H9 (cell line): ENCODE measurements around the gene CASP10. TPM values are rescaled to one million over a fixed set of nuclear protein-coding genes. Genes with fewer than 3 reads are reported as not detected.

Experiments used
- DNase-seq: peaks from one replicate; pipeline ENCODE4 v3.0.0-alpha.2; 2017
- H2AFZ ChIP-seq: one replicate; pipeline ENCODE4 v1.6.1; 2013; ENCODE audit warnings: mild to moderate bottlenecking, low read length, control low read depth, moderate library complexity
- H2AK5ac ChIP-seq: 2 replicates; pipeline ENCODE4 v1.6.1; 2013; ENCODE audit warnings: low read length, control low read depth, mixed read lengths; ENCODE audit not compliant: insufficient read length
- H2BK120ac ChIP-seq: one replicate; pipeline ENCODE4 v1.6.1; 2013; ENCODE audit warnings: low read depth, mild to moderate bottlenecking, low read length, control low read depth, inconsistent platforms; ENCODE audit not compliant: poor library complexity, severe bottlenecking
- H2BK12ac ChIP-seq: 2 replicates; pipeline ENCODE4 v1.6.1; 2013; ENCODE audit warnings: low read length, control low read depth, mixed read lengths, low read depth; ENCODE audit not compliant: insufficient read length
- H2BK15ac ChIP-seq: 2 replicates; pipeline ENCODE4 v1.6.1; 2013; ENCODE audit warnings: low read depth, low read length, control low read depth
- H2BK20ac ChIP-seq: one replicate; pipeline ENCODE4 v1.6.1; 2013; ENCODE audit warnings: low read depth, mild to moderate bottlenecking, low read length, control low read depth, inconsistent platforms; ENCODE audit not compliant: poor library complexity, severe bottlenecking
- H2BK5ac ChIP-seq: 2 replicates; pipeline ENCODE4 v1.6.1; 2013; ENCODE audit warnings: low read length, control low read depth, mixed read lengths; ENCODE audit not compliant: insufficient read length
- H3K14ac ChIP-seq: 2 replicates; pipeline ENCODE4 v1.6.1; 2013; ENCODE audit warnings: low read length, control low read depth; ENCODE audit not compliant: insufficient read depth
- H3K18ac ChIP-seq: 2 replicates; pipeline ENCODE4 v1.6.1; 2013; ENCODE audit warnings: low read depth, mild to moderate bottlenecking, mixed read lengths, low read length, control low read depth; ENCODE audit not compliant: insufficient read length
- H3K23ac ChIP-seq: 2 replicates; pipeline ENCODE4 v1.6.1; 2013; ENCODE audit warnings: low read length, control low read depth, mixed read lengths, low read depth; ENCODE audit not compliant: insufficient read length
- H3K23me2 ChIP-seq: 2 replicates; pipeline ENCODE4 v1.6.1; 2013; ENCODE audit warnings: low read depth, mild to moderate bottlenecking, mixed read lengths, low read length, control low read depth; ENCODE audit not compliant: insufficient read length, poor library complexity, severe bottlenecking
- H3K27ac ChIP-seq: 2 replicates; pipeline ENCODE4 v1.5.1; 2013; ENCODE audit warnings: low read length, control low read depth, mixed read lengths, low read depth; ENCODE audit not compliant: insufficient read length
- H3K27me3 ChIP-seq: 2 replicates; pipeline ENCODE4 v1.6.1; 2013; ENCODE audit warnings: low read length, control low read depth, inconsistent platforms; ENCODE audit not compliant: insufficient read depth
- H3K4ac ChIP-seq: 2 replicates; pipeline ENCODE4 v1.6.1; 2013; ENCODE audit warnings: low read depth, mild to moderate bottlenecking, control low read depth, inconsistent platforms, low read length, moderate library complexity
- H3K4me1 ChIP-seq: 2 replicates; pipeline ENCODE4 v1.6.1; 2013; ENCODE audit warnings: low read length, control low read depth, inconsistent platforms; ENCODE audit not compliant: insufficient read depth
- H3K4me2 ChIP-seq: 2 replicates; pipeline ENCODE4 v1.6.1; 2013; ENCODE audit warnings: low read length, control low read depth, mixed read lengths; ENCODE audit not compliant: insufficient read length, insufficient read depth
- H3K56ac ChIP-seq: 2 replicates; pipeline ENCODE4 v1.6.1; 2013; ENCODE audit warnings: low read depth, mild to moderate bottlenecking, mixed read lengths, low read length, control low read depth; ENCODE audit not compliant: insufficient read length
- H3K79me1 ChIP-seq: 2 replicates; pipeline ENCODE4 v1.6.1; 2013; ENCODE audit warnings: low read depth, mild to moderate bottlenecking, moderate library complexity, low read length, control low read depth, inconsistent platforms; ENCODE audit not compliant: insufficient read depth, poor library complexity, severe bottlenecking
- H3K79me2 ChIP-seq: 2 replicates; pipeline ENCODE4 v1.6.1; 2013; ENCODE audit warnings: low read length, control low read depth, inconsistent platforms; ENCODE audit not compliant: insufficient read depth
- H3K9ac ChIP-seq: 2 replicates; pipeline ENCODE4 v1.6.1; 2013; ENCODE audit warnings: low read length, control low read depth, mixed read lengths; ENCODE audit not compliant: insufficient read length; ENCODE audit errors: extremely low read depth
- H3K9me3 ChIP-seq: one replicate; pipeline ENCODE4 v1.6.1; 2013; ENCODE audit warnings: low read depth, low read length, inconsistent platforms; ENCODE audit not compliant: control insufficient read depth
- H3T11ph ChIP-seq: one replicate; pipeline ENCODE4 v1.6.1; 2013; ENCODE audit warnings: mild to moderate bottlenecking, low read length, control low read depth, inconsistent platforms
- H4K20me1 ChIP-seq: one replicate; pipeline ENCODE4 v1.6.1; 2013; ENCODE audit not compliant: control insufficient read depth, insufficient read length, insufficient read depth
- H4K5ac ChIP-seq: 2 replicates; pipeline ENCODE4 v1.6.1; 2013; ENCODE audit warnings: low read depth, mild to moderate bottlenecking, mixed read lengths, low read length, control low read depth; ENCODE audit not compliant: insufficient read length
- H4K8ac ChIP-seq: replicated peaks from 2 replicates; pipeline ENCODE4 v1.6.1; 2013; ENCODE audit warnings: low read length, control low read depth, mixed read lengths, low read depth; ENCODE audit not compliant: insufficient read length
- H4K91ac ChIP-seq: 2 replicates; pipeline ENCODE4 v1.6.1; 2013; ENCODE audit warnings: low read depth, mild to moderate bottlenecking, moderate library complexity, mixed read lengths, low read length, control low read depth; ENCODE audit not compliant: insufficient read length
- H3K27ac Mint-ChIP-seq, 3 experiments: 2 replicates in 2 of 3; 3 replicates in 1 of 3; pipeline ENCODE4 v1.8.0; 2020 to 2021; ENCODE audit warnings: mixed read lengths in 3 of 3, mild to moderate bottlenecking in 1 of 3, moderate library complexity in 1 of 3
- H3K27me3 Mint-ChIP-seq: 2 replicates; pipeline ENCODE4 v1.8.0; 2021; ENCODE audit warnings: low read depth, mild to moderate bottlenecking, moderate library complexity, mixed read lengths
- H3K36me3 Mint-ChIP-seq, 3 experiments: 2 replicates in 2 of 3; 3 replicates in 1 of 3; pipeline ENCODE4 v1.8.0; 2020 to 2021; ENCODE audit warnings: low read depth in 3 of 3, mixed read lengths in 3 of 3; ENCODE audit not compliant: insufficient read depth in 1 of 3
- H3K4me1 Mint-ChIP-seq, 2 experiments: 2 replicates each; pipeline ENCODE4 v1.8.0; 2020; ENCODE audit warnings: mixed read lengths in 2 of 2
- H3K4me3 Mint-ChIP-seq, 2 experiments: 2 replicates in 1 of 2; 3 replicates in 1 of 2; pipeline ENCODE4 v1.8.0; 2020 to 2021; ENCODE audit warnings: mild to moderate bottlenecking in 2 of 2, mixed read lengths in 2 of 2, moderate library complexity in 1 of 2
- H3K9me3 Mint-ChIP-seq, 2 experiments: 2 replicates in 1 of 2; 3 replicates in 1 of 2; pipeline ENCODE4 v1.8.0; 2020; ENCODE audit warnings: mild to moderate bottlenecking in 2 of 2, mixed read lengths in 2 of 2, moderate library complexity in 1 of 2
- CTCF ChIP-seq: fragments of 200-600 bp; sonication (generic); conservative IDR thresholded peaks from 3 replicates; pipeline ENCODE4 v1.8.0; 2021; ENCODE audit warnings: antibody characterized with exemption, mild to moderate bottlenecking
- WGBS: extraction: QIAGEN DNeasy Blood & Tissue Kit; methylation state at CpG from one replicate; pipeline ENCODE4 v1.1.7; 2013; ENCODE audit warnings: missing lambda C conversion rate, low lambda C conversion rate, mixed read lengths; ENCODE audit not compliant: insufficient read length; ENCODE audit errors: extremely low coverage; 5-methylcytosine and 5-hydroxymethylcytosine counted together
- total RNA-seq: library from RNA; stranded (reverse); gene quantifications from 2 replicates; pipeline ENCODE4 v1.2.1, GENCODE V29; 2021

CASP10 gene
- total RNA-seq, 1 experiment from 2014 or later: 2.7 TPM

GRCh38 chr2:201267278-201268030, 84.5 kb downstream of the CASP10 start:
- no peak overlapping the region for H3K18ac ChIP-seq
- H3K9ac ChIP-seq: no peak overlapping the region
- H3K9me3 Mint-ChIP-seq: no peaks in the 10 kb centered on the region
- H3T11ph ChIP-seq: no peak overlapping the region
- H2AFZ ChIP-seq: no peak overlapping the region
- no peak overlapping the region for H3K4ac ChIP-seq
- H3K23ac ChIP-seq: no peak overlapping the region
- H3K79me1 ChIP-seq: no peaks in the 10 kb centered on the region
- no peaks in the 10 kb centered on the region for H3K27me3 ChIP-seq
- no peak overlapping the region for H3K14ac ChIP-seq
- H3K4me3 Mint-ChIP-seq: no peak overlapping the region
- H3K36me3 Mint-ChIP-seq: no peaks in the 10 kb centered on the region
- WGBS: no CpG with 5 or more reads among the region's 12 CpGs
- no peaks in the 10 kb centered on the region for H3K23me2 ChIP-seq
- no peak for DNase-seq
- no peak overlapping the region for H3K27ac Mint-ChIP-seq
- no peak overlapping the region for H2BK5ac ChIP-seq
- no peak for TF ChIP-seq CTCF
- H3K27me3 Mint-ChIP-seq: no peaks in the 10 kb centered on the region
- H2BK120ac ChIP-seq: no peak overlapping the region
- H3K79me2 ChIP-seq: no peaks in the 10 kb centered on the region
- no peaks in the 10 kb centered on the region for H4K20me1 ChIP-seq
- no peak overlapping the region for H4K91ac ChIP-seq
- no peaks in the 10 kb centered on the region for H3K9me3 ChIP-seq
- no peak overlapping the region for H3K27ac ChIP-seq
- no peak overlapping the region for H2BK20ac ChIP-seq
- H4K5ac ChIP-seq: no peak overlapping the region
- H2AK5ac ChIP-seq: no peak overlapping the region
- no peak overlapping the region for H4K8ac ChIP-seq
- peaks cover 0 to 8% of the 10 kb centered on the region in 2 experiments; a peak in 2 of 4 replicates for H3K4me1 Mint-ChIP-seq
- no peak overlapping the region for H3K56ac ChIP-seq
- H3K4me2 ChIP-seq: no peak overlapping the region
- no peaks in the 10 kb centered on the region for H3K4me1 ChIP-seq
- H2BK15ac ChIP-seq: no peak overlapping the region
- H2BK12ac ChIP-seq: no peak overlapping the region
